Esophagus squamous epithelium (tissue), 5 donors: ENCODE results near the gene TMEM101. TPM values are rescaled to one million over a fixed set of nuclear protein-coding genes. Genes with fewer than 3 reads are reported as not detected.

Source experiments
- DNase-seq: peaks from one replicate; lab custom pipeline; 2025; lab: John Stamatoyannopoulos, UW
- H3K27ac ChIP-seq, 4 donors: fragments of 200-600 bp; sonication (generic); one replicate each; pipeline ENCODE4 v1.5.1; 2016 to 2019; ENCODE audit warnings: mild to moderate bottlenecking in 1 of 4
- H3K27me3 ChIP-seq, 4 donors: fragments of 200-600 bp; sonication (generic); 1 replicate in 3 of 4; 2 replicates in 1 of 4; pipeline versions ENCODE4 v1.5.1 to v1.6.0; 2017 to 2021; ENCODE audit warnings: antibody characterized with exemption in 1 of 4
- H3K36me3 ChIP-seq, 3 donors: fragments of 200-600 bp; sonication (generic); one replicate each; pipeline ENCODE4 v1.5.1; 2016 to 2019
- H3K4me1 ChIP-seq, 3 donors: fragments of 200-600 bp; sonication (generic); one replicate each; pipeline ENCODE4 v1.5.1; 2017 to 2019
- H3K4me3 ChIP-seq, 4 donors: fragments of 200-600 bp; sonication (generic); 1 replicate in 3 of 4; 2 replicates in 1 of 4; pipeline ENCODE4 v1.5.1; 2016 to 2019; ENCODE audit warnings: mild to moderate bottlenecking in 2 of 4, moderate library complexity in 1 of 4
- H3K9me3 ChIP-seq, 3 donors: fragments of 200-600 bp; sonication (generic); one replicate each; pipeline ENCODE4 v1.5.1; 2016 to 2019
- POLR2A ChIP-seq, 4 donors: fragments of 450-650 bp; IDR thresholded peaks; one replicate each; pipeline ENCODE4 v1.6.1; 2017; ENCODE audit warnings: antibody characterized with exemption in 4 of 4, mild to moderate bottlenecking in 4 of 4, moderate library complexity in 3 of 4
- WGBS, 2 donors: methylation state at CpG; one replicate each; pipeline ENCODE4 v1.1.5; 2018; 5-methylcytosine and 5-hydroxymethylcytosine counted together
- intact Hi-C: fragments of 100-400 bp; cut with DNase I; formaldehyde crosslinking; loops from one replicate; pipeline ENCODE4 v1.15.0; 2022
- total RNA-seq, 4 donors: library from RNA; depleted of rRNA; stranded (reverse); fragments of >200 nt; gene quantifications; one replicate each; pipeline ENCODE4 v1.1.0, GENCODE V29; 2016
- TF ChIP-seq, protein P1 (sequence below), 6 experiments: fragments of 450-650 bp in 4 of 6; fragments of 200-600 bp in 2 of 6; sonication (generic) in 2 of 6; IDR thresholded peaks; one replicate each; pipeline ENCODE4 v1.5.1; 2016 to 2019; ENCODE audit warnings: antibody characterized with exemption in 6 of 6, mild to moderate bottlenecking in 4 of 6, moderate library complexity in 4 of 6
- donor health status: DM: yes; HTN: yes; CAD: no.

Gene TMEM101
- total RNA-seq, 4 donors from 2014 or later, result 20.6 to 40.8 (median 34.1) TPM

DNA sequence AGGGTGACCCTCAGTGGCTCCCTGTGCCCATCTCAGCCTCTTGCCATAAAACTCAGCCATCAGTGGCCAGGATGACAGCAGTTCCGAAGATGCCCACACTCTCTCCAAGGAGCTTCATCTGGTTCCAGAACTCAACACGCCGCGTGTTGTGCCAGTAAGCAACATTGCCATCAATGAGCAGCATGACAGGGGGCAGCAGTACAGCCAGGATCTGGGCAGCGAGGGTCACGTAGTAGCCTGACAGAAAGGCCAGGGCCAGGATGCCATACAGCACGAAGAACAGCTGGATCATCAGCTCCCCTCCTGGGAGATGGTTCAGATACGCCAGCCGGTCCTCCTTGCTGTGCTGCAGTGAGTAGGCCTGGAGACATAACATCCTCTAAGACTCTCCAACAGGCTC, 2.9 kb downstream of the TMEM101 start:
- no peak for DNase-seq
- intact Hi-C loops, result no loop called here
- Histone ChIP-seq H3K9me3 (no peaks in the 10 kb centered on the region), H3K4me1 (peaks cover 23 to 44% (median 24%) of the 10 kb centered on the region in 3 donors), H3K27me3 (no peaks in the 10 kb centered on the region), H3K4me3 (no peak overlapping the region), H3K36me3 (peaks cover 0 to 46% (median 0%) of the 10 kb centered on the region in 3 donors), H3K27ac (no peak overlapping the region)
- TF ChIP-seq, protein P1, sequence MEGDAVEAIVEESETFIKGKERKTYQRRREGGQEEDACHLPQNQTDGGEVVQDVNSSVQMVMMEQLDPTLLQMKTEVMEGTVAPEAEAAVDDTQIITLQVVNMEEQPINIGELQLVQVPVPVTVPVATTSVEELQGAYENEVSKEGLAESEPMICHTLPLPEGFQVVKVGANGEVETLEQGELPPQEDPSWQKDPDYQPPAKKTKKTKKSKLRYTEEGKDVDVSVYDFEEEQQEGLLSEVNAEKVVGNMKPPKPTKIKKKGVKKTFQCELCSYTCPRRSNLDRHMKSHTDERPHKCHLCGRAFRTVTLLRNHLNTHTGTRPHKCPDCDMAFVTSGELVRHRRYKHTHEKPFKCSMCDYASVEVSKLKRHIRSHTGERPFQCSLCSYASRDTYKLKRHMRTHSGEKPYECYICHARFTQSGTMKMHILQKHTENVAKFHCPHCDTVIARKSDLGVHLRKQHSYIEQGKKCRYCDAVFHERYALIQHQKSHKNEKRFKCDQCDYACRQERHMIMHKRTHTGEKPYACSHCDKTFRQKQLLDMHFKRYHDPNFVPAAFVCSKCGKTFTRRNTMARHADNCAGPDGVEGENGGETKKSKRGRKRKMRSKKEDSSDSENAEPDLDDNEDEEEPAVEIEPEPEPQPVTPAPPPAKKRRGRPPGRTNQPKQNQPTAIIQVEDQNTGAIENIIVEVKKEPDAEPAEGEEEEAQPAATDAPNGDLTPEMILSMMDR (IDR thresholded peaks at IDR 0.05), result no peak
- TF ChIP-seq POLR2A (IDR thresholded peaks at IDR 0.05), result no peak
- 79 to 97% methylated on average over 4 to 8 of the region's 9 CpGs for WGBS, 2 donors

DNA sequence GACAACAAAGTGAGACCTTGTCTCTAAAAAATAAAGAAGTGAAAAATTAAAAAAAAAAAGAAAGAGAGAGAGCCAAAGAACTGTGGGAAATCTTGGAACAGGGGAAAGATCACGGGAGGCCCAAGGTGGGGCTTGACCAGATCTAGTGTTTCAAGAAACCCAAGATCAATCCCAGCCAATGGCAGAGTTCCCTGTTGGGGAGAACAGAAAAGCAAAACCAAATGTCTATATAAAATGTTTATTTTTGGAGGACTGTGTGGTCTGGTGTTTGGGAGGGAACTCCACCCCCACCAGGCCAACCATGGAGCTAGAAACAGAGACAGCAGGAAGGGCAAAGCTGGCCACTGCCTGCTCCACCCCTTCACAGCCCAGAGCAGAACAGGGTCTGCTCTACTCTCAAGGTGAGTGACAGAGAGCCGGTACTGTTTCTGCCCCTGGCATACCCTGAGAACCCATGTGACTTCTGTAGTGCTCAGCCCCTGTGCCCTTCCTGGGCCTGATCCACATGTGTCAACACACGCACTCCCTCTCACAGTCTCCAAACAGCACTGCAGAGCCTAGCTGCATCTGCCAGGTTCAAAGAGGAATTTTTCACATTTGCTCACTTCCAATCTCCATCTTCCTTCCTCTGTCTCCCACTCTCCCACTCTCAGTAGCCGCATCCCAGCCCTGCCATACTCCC, 3.7 kb downstream of the TMEM101 start:
- H3K9me3 ChIP-seq, result no peaks in the 10 kb centered on the region

DNA sequence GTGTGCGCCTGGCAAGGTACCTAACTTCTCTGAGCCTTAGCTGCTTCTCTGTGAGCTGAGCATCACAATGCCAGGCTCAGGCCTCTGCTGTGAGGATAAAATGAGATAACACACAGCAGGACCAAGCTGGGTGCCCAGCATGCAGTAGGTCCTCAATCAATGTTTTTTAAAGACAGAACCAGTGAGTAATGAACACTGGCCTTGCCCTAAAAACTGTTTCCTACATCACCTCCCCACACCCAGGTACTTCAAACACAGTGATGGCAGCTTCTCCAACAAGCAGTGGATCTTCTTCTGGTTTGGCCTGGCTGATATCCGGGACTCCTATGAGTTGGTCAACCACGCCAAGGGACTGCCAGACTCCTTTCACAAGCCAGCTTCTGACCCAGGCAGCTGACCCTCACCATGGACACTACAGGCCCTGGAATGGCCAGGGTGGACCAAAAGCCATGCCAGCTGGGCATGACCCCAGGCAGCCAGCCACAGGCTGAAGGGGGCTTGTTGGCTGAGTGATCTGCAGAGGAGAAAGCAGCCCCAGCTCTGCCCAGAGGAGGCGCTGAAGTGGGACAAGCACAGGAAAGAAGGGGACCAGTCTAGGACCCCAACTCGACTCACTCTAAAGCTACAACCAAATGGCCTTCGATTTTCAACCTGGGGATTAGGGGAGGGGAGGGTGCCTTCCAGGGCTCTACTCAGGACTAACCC, 6.4 kb downstream of the TMEM101 start:
- 66 to 67% methylated on average over 5 of the region's 6 CpGs for WGBS, 2 donors
- Histone ChIP-seq H3K27ac (peak overlapping the region in 3 of 4 donors; percentile 68 to 90 (median 84)), H3K27me3 (peaks cover 4 to 31% (median 9%) of the 10 kb centered on the region in 4 donors), H3K36me3 (peaks cover 0 to 46% (median 0%) of the 10 kb centered on the region in 3 donors), H3K9me3 (no peaks in the 10 kb centered on the region), H3K4me3 (peak overlapping the region in 1 of 4 donors; percentile 77), H3K4me1 (peaks cover 29 to 56% (median 34%) of the 10 kb centered on the region in 3 donors)
- intact Hi-C loops, result no loop called here
- TF ChIP-seq, protein P1 (IDR thresholded peaks at IDR 0.05), result no peak
- no peak for TF ChIP-seq POLR2A (IDR thresholded peaks at IDR 0.05)
- DNase-seq, result no peak

More for the DNA sequence above, 3.7 kb downstream of the TMEM101 start:
- H3K4me3 ChIP-seq, result no peak overlapping the region
- H3K27me3 ChIP-seq, result peaks cover 0 to 4% (median 0%) of the 10 kb centered on the region in 4 donors
- TF ChIP-seq, protein P1 (IDR thresholded peaks at IDR 0.05), result no peak
- TF ChIP-seq POLR2A (IDR thresholded peaks at IDR 0.05), result no peak
- peaks cover 25 to 52% (median 26%) of the 10 kb centered on the region in 3 donors for H3K4me1 ChIP-seq
- H3K27ac ChIP-seq, result no peak overlapping the region
- intact Hi-C loops, result no loop called here
- 39 to 55% methylated on average over 4 of the region's 4 CpGs for WGBS, 2 donors
- DNase-seq, result no peak
- H3K36me3 ChIP-seq, result peaks cover 0 to 46% (median 0%) of the 10 kb centered on the region in 3 donors

DNA sequence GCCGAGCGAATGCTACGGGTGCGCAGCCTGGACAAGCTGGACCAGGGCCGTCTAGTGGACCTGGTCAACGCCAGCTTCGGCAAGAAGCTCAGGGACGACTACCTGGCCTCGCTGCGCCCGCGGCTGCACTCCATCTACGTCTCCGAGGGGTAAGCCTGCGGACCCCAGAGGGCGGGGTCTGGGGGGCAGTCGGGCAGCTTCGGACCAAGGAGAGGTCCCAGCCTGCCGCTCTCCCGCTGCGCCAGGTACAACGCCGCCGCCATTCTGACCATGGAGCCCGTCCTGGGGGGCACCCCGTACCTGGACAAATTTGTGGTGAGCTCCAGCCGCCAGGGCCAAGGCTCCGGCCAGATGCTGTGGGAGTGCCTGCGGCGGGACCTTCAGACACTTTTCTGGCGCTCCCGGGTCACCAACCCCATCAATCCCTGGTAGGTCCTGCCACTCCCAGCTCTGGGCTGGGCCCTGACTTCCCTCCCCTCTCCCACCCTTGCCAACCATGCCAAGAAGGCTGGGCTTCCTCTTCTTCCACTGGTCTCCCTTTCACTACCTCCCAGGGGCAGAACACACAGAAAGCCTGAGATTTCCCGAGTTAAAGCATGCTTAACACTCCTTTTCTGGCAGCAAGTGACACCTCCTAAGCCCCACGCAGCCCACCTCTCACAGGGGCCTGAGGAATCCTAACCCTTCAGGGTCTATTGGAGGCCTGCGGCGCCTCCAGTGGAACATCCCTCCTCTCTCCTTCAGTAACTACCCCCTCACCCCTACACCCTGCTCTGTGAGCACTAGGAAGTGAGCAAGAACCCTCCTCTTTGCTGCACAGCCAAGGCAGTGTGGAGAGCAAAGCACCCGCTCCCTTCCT, 7.2 kb downstream of the TMEM101 start:
- no peak for DNase-seq
- H3K9me3 ChIP-seq, result no peaks in the 10 kb centered on the region
- H3K4me3 ChIP-seq, result peak overlapping the region; percentile 27 to 77 (median 59)
- TF ChIP-seq, protein P1 (IDR thresholded peaks at IDR 0.05), result no peak
- TF ChIP-seq POLR2A (IDR thresholded peaks at IDR 0.05), result no peak
- H3K4me1 ChIP-seq, result peaks cover 33 to 56% (median 34%) of the 10 kb centered on the region in 3 donors
- intact Hi-C loops, result no loop called here
- peaks cover 4 to 38% (median 9%) of the 10 kb centered on the region in 4 donors for H3K27me3 ChIP-seq
- peak overlapping the region; percentile 68 to 90 (median 80) for H3K27ac ChIP-seq
- 6 to 15% methylated on average over 9 of the region's 37 CpGs for WGBS, 2 donors
- peaks cover 0 to 41% (median 0%) of the 10 kb centered on the region in 3 donors for H3K36me3 ChIP-seq
